ENCODE data around the gene AKAP12.

The AKAP12 gene

GRCh38 chr6:151243481-151243880 is 3.7 kb downstream of the AKAP12 start:
- no peak for DNase-seq (ENCODE audit: low spot score)
- Mint-ChIP-seq H3K27ac (no peak overlapping the region), H3K27me3 (ENCODE audit: low read depth) (peaks cover 57% of the 10 kb centered on the region), H3K4me3 (no peak overlapping the region), H3K9me3 (no peaks in the 10 kb centered on the region), H3K4me1 (ENCODE audit: low read depth) (peaks cover 11% of the 10 kb centered on the region), H3K36me3 (ENCODE audit: low read depth) (no peaks in the 10 kb centered on the region)

- DNase-seq (ENCODE audit: low spot score): no peak
- no peak overlapping the region for H3K27ac Mint-ChIP-seq
- H3K36me3 Mint-ChIP-seq (ENCODE audit: low read depth): no peaks in the 10 kb centered on the region
- peaks cover 5% of the 10 kb centered on the region for H3K4me1 Mint-ChIP-seq (ENCODE audit: low read depth)
- peaks cover 26% of the 10 kb centered on the region for H3K27me3 Mint-ChIP-seq (ENCODE audit: low read depth)
- no peaks in the 10 kb centered on the region for H3K9me3 Mint-ChIP-seq
- no peak overlapping the region for H3K4me3 Mint-ChIP-seq
These were observed 7.7 kb downstream of the AKAP12 start for GRCh38 chr6:151247490-151247889.

DNA sequence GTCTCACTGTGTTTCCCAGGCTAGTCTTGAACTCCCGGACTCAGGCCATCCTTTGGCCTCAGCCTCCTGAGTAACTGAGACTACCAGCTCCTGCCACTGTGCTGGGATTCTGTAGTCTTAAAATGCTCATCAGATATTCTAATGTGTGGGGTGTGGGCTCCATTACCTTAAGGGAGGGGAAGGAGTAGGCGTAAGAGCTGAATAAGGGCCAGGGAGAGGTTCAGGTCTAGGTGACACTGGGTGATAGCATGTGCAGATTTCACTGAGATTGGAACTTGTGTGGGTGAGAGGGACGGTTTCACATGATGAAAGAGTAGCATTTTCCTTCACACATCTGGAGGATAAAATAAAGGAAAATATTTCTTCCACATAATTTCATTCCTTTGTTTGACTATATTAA is 8.5 kb downstream of the AKAP12 start:
- Mint-ChIP-seq H3K27ac (no peak overlapping the region), H3K36me3 (ENCODE audit: low read depth) (no peaks in the 10 kb centered on the region), H3K9me3 (no peaks in the 10 kb centered on the region), H3K4me1 (ENCODE audit: low read depth) (peaks cover 6% of the 10 kb centered on the region), H3K27me3 (ENCODE audit: low read depth) (peaks cover 18% of the 10 kb centered on the region), H3K4me3 (no peak overlapping the region)
- DNase-seq (ENCODE audit: low spot score): no peak

DNA sequence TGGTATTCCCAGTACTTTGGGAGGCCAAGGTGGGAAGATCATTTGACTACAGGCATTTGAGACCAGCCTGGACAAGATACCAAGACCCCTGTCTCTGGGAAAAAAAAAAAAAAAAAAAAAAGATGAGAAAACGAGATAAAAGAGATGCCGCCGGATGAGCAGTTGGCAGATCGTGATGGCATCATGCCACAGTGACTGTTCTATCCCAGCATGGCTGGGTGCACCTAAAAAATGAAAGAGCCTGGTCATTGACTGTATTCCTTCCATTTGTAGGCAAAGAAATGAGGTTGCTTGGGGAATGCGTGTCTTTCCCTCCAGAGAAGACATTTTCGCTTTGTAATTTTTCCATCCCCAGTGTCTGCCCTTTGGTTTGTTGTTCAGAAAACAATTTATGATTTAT is 12.9 kb downstream of the AKAP12 start:
- H3K27ac Mint-ChIP-seq: no peak overlapping the region
- H3K4me1 Mint-ChIP-seq (ENCODE audit: low read depth): peaks cover 6% of the 10 kb centered on the region
- peaks cover 2% of the 10 kb centered on the region for H3K27me3 Mint-ChIP-seq (ENCODE audit: low read depth)
- no peaks in the 10 kb centered on the region for H3K36me3 Mint-ChIP-seq (ENCODE audit: low read depth)
- no peaks in the 10 kb centered on the region for H3K9me3 Mint-ChIP-seq
- H3K4me3 Mint-ChIP-seq: no peak overlapping the region
- no peak for DNase-seq (ENCODE audit: low spot score)

DNA sequence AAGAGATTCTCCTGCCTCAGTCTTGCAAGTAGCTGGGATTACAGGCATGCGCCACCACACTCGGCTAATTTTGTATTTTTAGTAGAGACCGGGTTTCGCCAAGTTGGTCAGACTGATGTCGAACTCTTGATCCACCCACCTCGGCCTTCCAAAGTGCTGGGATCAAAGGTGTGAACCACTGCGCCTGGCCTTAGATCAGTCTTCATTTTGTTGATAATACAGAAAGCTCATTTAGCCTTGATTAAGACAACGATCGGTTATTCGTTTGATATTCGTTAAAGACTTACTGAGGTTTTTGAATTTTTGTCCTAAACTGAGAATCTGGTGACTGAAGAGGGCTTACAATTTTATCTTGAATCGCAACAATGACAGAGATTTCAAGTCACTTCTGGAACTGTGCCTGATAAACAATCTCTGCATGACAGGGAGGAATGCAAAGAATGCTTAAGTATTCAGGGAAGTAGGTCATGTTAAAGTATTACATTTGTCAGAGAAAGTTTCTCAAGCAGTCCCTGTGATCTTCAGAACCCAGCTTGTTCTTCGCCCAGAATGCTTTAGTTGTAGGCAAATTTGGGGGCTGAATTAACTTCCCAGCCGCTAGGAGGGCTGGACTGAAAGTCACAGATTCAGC is 14.8 kb downstream of the AKAP12 start:
- Mint-ChIP-seq H3K36me3 (ENCODE audit: low read depth) (no peaks in the 10 kb centered on the region), H3K4me1 (ENCODE audit: low read depth) (peaks cover 3% of the 10 kb centered on the region), H3K9me3 (no peaks in the 10 kb centered on the region), H3K27ac (no peak overlapping the region), H3K4me3 (no peak overlapping the region), H3K27me3 (ENCODE audit: low read depth) (peaks cover 2% of the 10 kb centered on the region)
- no peak for DNase-seq (ENCODE audit: low spot score)

GRCh38 chr6:151255811-151256210 is 16.0 kb downstream of the AKAP12 start:
- peaks cover 2% of the 10 kb centered on the region for H3K27me3 Mint-ChIP-seq (ENCODE audit: low read depth)
- H3K4me1 Mint-ChIP-seq (ENCODE audit: low read depth): peaks cover 3% of the 10 kb centered on the region
- DNase-seq (ENCODE audit: low spot score): no peak
- no peaks in the 10 kb centered on the region for H3K9me3 Mint-ChIP-seq
- no peak overlapping the region for H3K4me3 Mint-ChIP-seq
- H3K27ac Mint-ChIP-seq: no peak overlapping the region
- no peaks in the 10 kb centered on the region for H3K36me3 Mint-ChIP-seq (ENCODE audit: low read depth)

DNA sequence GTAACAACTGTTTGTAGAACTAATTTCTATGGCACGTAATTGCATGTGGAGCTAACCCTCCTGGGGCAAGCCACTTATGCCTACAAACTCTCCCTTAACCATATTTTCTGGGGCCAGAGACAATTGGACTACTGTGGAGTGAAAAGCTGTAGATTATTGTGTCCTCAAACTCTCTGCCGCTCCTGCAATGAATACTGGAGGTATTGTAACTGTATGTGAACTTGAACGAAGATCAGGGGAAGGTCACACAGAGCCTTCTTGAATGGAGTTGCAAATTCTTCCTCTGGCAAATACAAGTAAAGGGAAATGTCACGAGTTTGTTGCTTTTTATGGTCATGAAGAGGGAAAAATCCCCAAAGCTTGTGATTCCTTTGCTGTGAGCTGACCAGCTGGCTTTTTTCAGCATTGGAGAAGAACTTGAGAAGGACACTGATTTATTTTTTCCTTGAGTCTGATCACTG is 18.2 kb downstream of the AKAP12 start:
- Mint-ChIP-seq H3K27ac (no peak overlapping the region), H3K36me3 (ENCODE audit: low read depth) (no peaks in the 10 kb centered on the region), H3K4me3 (no peak overlapping the region), H3K9me3 (no peaks in the 10 kb centered on the region), H3K4me1 (ENCODE audit: low read depth) (no peaks in the 10 kb centered on the region), H3K27me3 (ENCODE audit: low read depth) (no peaks in the 10 kb centered on the region)
- DNase-seq (ENCODE audit: low spot score): no peak

DNA sequence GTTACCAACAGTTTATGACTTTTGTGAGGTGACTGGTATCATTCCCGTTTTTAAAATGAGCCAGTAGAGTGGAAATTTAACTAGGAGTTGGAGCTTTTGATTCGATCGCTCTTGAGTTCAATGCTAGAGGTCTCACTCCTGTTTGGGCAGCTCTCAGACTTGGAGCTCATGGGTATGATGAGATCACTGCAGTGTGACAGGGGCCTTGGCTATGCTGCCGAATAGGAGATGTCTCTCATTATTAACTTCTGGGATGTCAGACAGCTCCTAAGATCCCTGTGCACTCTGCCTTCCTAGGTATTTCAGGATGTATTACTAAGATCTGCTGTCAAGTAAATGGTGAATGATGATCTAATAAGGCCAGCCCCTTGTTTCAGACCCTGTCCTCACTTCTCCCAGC is 20.4 kb downstream of the AKAP12 start:
- H3K36me3 Mint-ChIP-seq (ENCODE audit: low read depth): no peaks in the 10 kb centered on the region
- H3K27ac Mint-ChIP-seq: no peak overlapping the region
- peaks cover 4% of the 10 kb centered on the region for H3K27me3 Mint-ChIP-seq (ENCODE audit: low read depth)
- peaks cover 1% of the 10 kb centered on the region for H3K4me1 Mint-ChIP-seq (ENCODE audit: low read depth)
- no peak overlapping the region for H3K4me3 Mint-ChIP-seq
- no peak for DNase-seq (ENCODE audit: low spot score)
- no peaks in the 10 kb centered on the region for H3K9me3 Mint-ChIP-seq

DNA sequence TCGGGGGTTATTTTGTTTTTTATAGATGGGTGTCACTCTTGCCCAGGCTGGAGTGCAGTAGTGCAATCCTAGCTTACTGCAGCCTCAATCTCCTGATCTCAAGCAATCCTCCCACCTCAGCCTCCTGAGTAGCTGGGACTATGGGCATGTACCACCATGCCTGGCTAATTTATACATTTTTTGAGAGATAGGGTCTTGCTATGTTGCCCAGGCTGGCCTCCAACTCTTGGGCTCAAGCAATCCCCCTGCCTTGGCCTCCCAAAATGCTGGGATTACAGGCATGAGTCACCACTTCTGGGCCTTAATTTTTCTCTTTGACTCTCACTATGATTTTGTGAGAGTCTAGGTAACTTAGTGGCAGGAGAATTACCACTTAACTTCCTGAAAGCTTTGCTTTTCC is 23.3 kb downstream of the AKAP12 start:
- no peak for DNase-seq (ENCODE audit: low spot score)
- Mint-ChIP-seq H3K27ac (no peak overlapping the region), H3K36me3 (ENCODE audit: low read depth) (no peaks in the 10 kb centered on the region)

DNA sequence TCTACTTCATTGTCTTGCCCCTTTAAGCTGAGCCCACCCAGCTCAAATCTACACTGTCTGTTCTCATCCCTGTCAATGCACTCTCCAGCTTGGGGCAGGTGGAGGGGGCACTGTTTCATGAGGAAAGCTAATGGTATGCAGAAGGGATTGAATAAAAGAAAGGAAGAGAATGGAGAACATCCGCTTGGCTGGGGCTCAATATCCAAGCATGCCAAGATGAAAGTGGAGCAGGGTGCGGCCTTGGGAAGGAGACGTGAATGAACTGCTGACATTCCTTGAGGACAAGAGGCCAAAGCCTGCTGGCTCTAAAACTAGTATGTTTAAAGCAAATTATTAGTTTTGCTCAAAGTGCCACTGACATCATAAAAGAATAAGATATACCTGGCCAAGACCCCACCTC is 24.2 kb downstream of the AKAP12 start:
- Mint-ChIP-seq H3K4me1 (ENCODE audit: low read depth) (peaks cover 1% of the 10 kb centered on the region), H3K4me3 (no peak overlapping the region), H3K27me3 (ENCODE audit: low read depth) (peaks cover 16% of the 10 kb centered on the region), H3K9me3 (no peaks in the 10 kb centered on the region), H3K36me3 (ENCODE audit: low read depth) (no peaks in the 10 kb centered on the region), H3K27ac (no peak overlapping the region)
- no peak for DNase-seq (ENCODE audit: low spot score)

More for the DNA sequence above, 23.3 kb downstream of the AKAP12 start:
- H3K4me1 Mint-ChIP-seq (ENCODE audit: low read depth): peaks cover 1% of the 10 kb centered on the region
- H3K4me3 Mint-ChIP-seq: no peak overlapping the region
- H3K27me3 Mint-ChIP-seq (ENCODE audit: low read depth): peaks cover 16% of the 10 kb centered on the region
- H3K9me3 Mint-ChIP-seq: no peaks in the 10 kb centered on the region

GRCh38 chr6:151265282-151265681 is 25.5 kb downstream of the AKAP12 start:
- Mint-ChIP-seq H3K9me3 (no peaks in the 10 kb centered on the region), H3K27me3 (ENCODE audit: low read depth) (peaks cover 16% of the 10 kb centered on the region), H3K36me3 (ENCODE audit: low read depth) (no peaks in the 10 kb centered on the region), H3K27ac (no peak overlapping the region), H3K4me1 (ENCODE audit: low read depth) (peaks cover 1% of the 10 kb centered on the region), H3K4me3 (no peak overlapping the region)
- no peak for DNase-seq (ENCODE audit: low spot score)

GRCh38 chr6:151269321-151269995 is 29.7 kb downstream of the AKAP12 start:
- no peaks in the 10 kb centered on the region for H3K36me3 Mint-ChIP-seq (ENCODE audit: low read depth)
- no peak overlapping the region for H3K4me3 Mint-ChIP-seq

GRCh38 chr6:151275121-151275520 is 35.4 kb downstream of the AKAP12 start:
- no peak for DNase-seq (ENCODE audit: low spot score)
- no peak overlapping the region for H3K4me3 Mint-ChIP-seq
- peaks cover 29% of the 10 kb centered on the region for H3K27me3 Mint-ChIP-seq (ENCODE audit: low read depth)
- no peaks in the 10 kb centered on the region for H3K9me3 Mint-ChIP-seq
- H3K36me3 Mint-ChIP-seq (ENCODE audit: low read depth): no peaks in the 10 kb centered on the region
- H3K27ac Mint-ChIP-seq: no peak overlapping the region
- peaks cover 1% of the 10 kb centered on the region for H3K4me1 Mint-ChIP-seq (ENCODE audit: low read depth)

More at GRCh38 chr6:151269321-151269995, 29.7 kb downstream of the AKAP12 start:
- peaks cover 14% of the 10 kb centered on the region for H3K27me3 Mint-ChIP-seq (ENCODE audit: low read depth)
- H3K9me3 Mint-ChIP-seq: no peaks in the 10 kb centered on the region
- DNase-seq (ENCODE audit: low spot score): no peak
- peaks cover 1% of the 10 kb centered on the region for H3K4me1 Mint-ChIP-seq (ENCODE audit: low read depth)
- no peak overlapping the region for H3K27ac Mint-ChIP-seq

DNA sequence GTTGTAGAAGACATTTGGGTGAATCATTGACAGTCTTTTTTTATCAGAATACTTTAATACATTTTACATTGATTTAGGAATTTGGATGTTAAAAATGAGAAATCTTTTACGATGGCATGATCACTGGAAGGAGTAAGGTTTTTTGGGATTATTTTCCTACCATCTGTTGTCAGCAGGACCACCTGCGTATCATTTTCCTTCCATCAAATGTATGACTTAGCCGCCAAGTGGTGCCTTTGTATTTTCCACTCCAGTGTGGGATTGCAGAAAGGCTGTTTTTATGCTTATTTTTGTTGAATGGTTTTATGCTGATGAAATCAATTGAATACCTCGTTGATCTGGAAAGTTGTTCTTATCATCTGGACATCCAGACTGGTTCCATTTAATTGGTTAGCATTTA is 35.8 kb downstream of the AKAP12 start:
- no peak overlapping the region for H3K27ac Mint-ChIP-seq
- H3K9me3 Mint-ChIP-seq: no peaks in the 10 kb centered on the region
- DNase-seq (ENCODE audit: low spot score): no peak
- no peaks in the 10 kb centered on the region for H3K36me3 Mint-ChIP-seq (ENCODE audit: low read depth)
- H3K4me1 Mint-ChIP-seq (ENCODE audit: low read depth): peaks cover 1% of the 10 kb centered on the region
- peaks cover 29% of the 10 kb centered on the region for H3K27me3 Mint-ChIP-seq (ENCODE audit: low read depth)
- no peak overlapping the region for H3K4me3 Mint-ChIP-seq
